Endothelial cell of umbilical vein (primary cell): Measurements from ENCODE around the gene NEBL. TPM values are rescaled to one million over a fixed set of nuclear protein-coding genes. Genes with fewer than 3 reads are reported as not detected.

Source experiments
- BruUV-seq: library from RNA; stranded (reverse); fragments of 400-500 nt; replicated peaks from 2 replicates; lab custom pipeline; 2021; lab: Mats Ljungman, UMichigan
- CTCF ChIA-PET: fragments of 300-600, 350-600 bp; sonication (Branson Sonifier 250); formaldehyde crosslinking; loops from one replicate; lab custom pipeline; 2021; ENCODE audit warnings: antibody characterized with exemption, inconsistent platforms; lab: Charles Lee
- POLR2A ChIA-PET: fragments of 300-600, 350-600 bp; sonication (Branson Sonifier 250); formaldehyde crosslinking; loops from one replicate; lab custom pipeline; 2021; ENCODE audit warnings: antibody characterized with exemption, inconsistent platforms; lab: Charles Lee
- DNase-seq: peaks from one replicate; pipeline ENCODE4 v3.0.0-alpha.2; 2011; ENCODE audit warnings: low read depth, low spot score
- FAIRE-seq: peaks from 2 replicates; lab custom pipeline; 2011; peaks lifted over from hg19 to GRCh38; lab: Jason Lieb, UNC
- H2AFZ ChIP-seq: 2 replicates; pipeline ENCODE4 v1.6.0; 2012; ENCODE audit warnings: low read depth, low read length, control low read depth, inconsistent platforms
- H3K27ac ChIP-seq: 2 replicates; pipeline ENCODE4 v1.5.1; 2011; ENCODE audit warnings: low read depth, mild to moderate bottlenecking, control low read depth, low read length, moderate library complexity; ENCODE audit not compliant: insufficient read depth
- H3K27me3 ChIP-seq, 2 experiments: 2 replicates each; pipeline versions ENCODE4 v1.6.0 to v1.6.1; 2011; ENCODE audit warnings: low read length in 2 of 2, mixed read lengths in 1 of 2; ENCODE audit not compliant: control insufficient read depth in 2 of 2, insufficient read depth in 2 of 2
- H3K36me3 ChIP-seq, 2 experiments: 2 replicates in 1 of 2; 3 replicates in 1 of 2; pipeline ENCODE4 v1.5.1; 2011; ENCODE audit warnings: low read length in 2 of 2, mild to moderate bottlenecking in 1 of 2, moderate library complexity in 1 of 2; ENCODE audit not compliant: control insufficient read depth in 2 of 2, insufficient read depth in 2 of 2; ENCODE audit errors: extremely low read depth in 1 of 2
- H3K4me1 ChIP-seq: 3 replicates; pipeline ENCODE4 v1.5.1; 2011; ENCODE audit warnings: mild to moderate bottlenecking, low read length; ENCODE audit not compliant: control insufficient read depth, insufficient read depth; ENCODE audit errors: extremely low read depth
- H3K4me2 ChIP-seq: 2 replicates; pipeline ENCODE4 v1.6.1; 2011; ENCODE audit warnings: low read length, control low read depth, mixed read lengths; ENCODE audit not compliant: insufficient read depth
- H3K4me3 ChIP-seq, 3 experiments: fragments of 200-600 bp in 1 of 3; sonication (generic), shearing (Covaris generic) in 1 of 3; replicated peaks in 1 of 3; 2 replicates each; pipeline ENCODE4 v1.5.1; 2011 to 2016; ENCODE audit warnings: control low read depth in 3 of 3, low read length in 3 of 3, mild to moderate bottlenecking in 2 of 3, inconsistent platforms in 1 of 3, low read depth in 1 of 3, moderate library complexity in 1 of 3; ENCODE audit not compliant: insufficient read depth in 1 of 3
- H3K79me2 ChIP-seq: 2 replicates; pipeline ENCODE4 v1.6.0; 2012; ENCODE audit warnings: low read length, inconsistent platforms; ENCODE audit not compliant: control insufficient read depth, insufficient read depth
- H3K9ac ChIP-seq: replicated peaks from 2 replicates; pipeline ENCODE3; 2011; ENCODE audit warnings: low read length, control low read depth; ENCODE audit not compliant: insufficient read depth; ENCODE audit errors: extremely low read depth
- H3K9me1 ChIP-seq: replicated peaks from 3 replicates; pipeline ENCODE4 v1.6.0; 2011; ENCODE audit warnings: mild to moderate bottlenecking, low read length; ENCODE audit not compliant: control insufficient read depth, insufficient read depth; ENCODE audit errors: extremely low read depth
- H3K9me3 ChIP-seq: replicated peaks from 2 replicates; pipeline ENCODE4 v1.5.1; 2012; ENCODE audit warnings: low read length, inconsistent platforms; ENCODE audit not compliant: control insufficient read depth, insufficient read depth
- H4K20me1 ChIP-seq: replicated peaks from 2 replicates; pipeline ENCODE3; 2011; ENCODE audit warnings: mild to moderate bottlenecking, low read length; ENCODE audit not compliant: control insufficient read depth, insufficient read depth; ENCODE audit errors: extremely low read depth
- EZH2 ChIP-seq: IDR thresholded peaks from 2 replicates; pipeline ENCODE4 v1.6.1; 2012; ENCODE audit warnings: borderline replicate concordance, low read depth, mild to moderate bottlenecking, moderate library complexity, low read length, inconsistent platforms; ENCODE audit not compliant: severe bottlenecking
- FOS ChIP-seq: IDR thresholded peaks from 2 replicates; pipeline ENCODE4 v1.6.1; 2011; ENCODE audit warnings: mild to moderate bottlenecking, low read length, moderate library complexity, borderline replicate concordance; ENCODE audit not compliant: insufficient read depth
- GATA2 ChIP-seq: IDR thresholded peaks from 2 replicates; pipeline ENCODE4 v1.7.0; 2011; ENCODE audit warnings: low read depth, mild to moderate bottlenecking, moderate library complexity, mixed read lengths, low read length; ENCODE audit not compliant: insufficient read length, insufficient read depth
- JUN ChIP-seq: IDR thresholded peaks from 2 replicates; pipeline ENCODE4 v1.6.1; 2011; ENCODE audit warnings: borderline replicate concordance, low read depth; ENCODE audit not compliant: insufficient read length, insufficient read depth
- MYC ChIP-seq: IDR thresholded peaks from one replicate; pipeline ENCODE4 v1.6.1; 2011; ENCODE audit warnings: mild to moderate bottlenecking, low read depth, low read length
- POLR2A ChIP-seq: IDR thresholded peaks from 2 replicates; pipeline ENCODE4 v1.6.1; 2012; ENCODE audit warnings: low read depth, mild to moderate bottlenecking, control low read depth, low read length
- POLR2AphosphoS5 ChIP-seq: IDR thresholded peaks from 2 replicates; pipeline ENCODE4 v1.6.1; 2012; ENCODE audit warnings: low read depth, mild to moderate bottlenecking, control low read depth, low read length, moderate library complexity; ENCODE audit not compliant: insufficient read depth
- dilution Hi-C: fragments of 300-500 bp; cut with MboI; formaldehyde crosslinking; loops from one replicate; pipeline ENCODE4 v1.15.0; 2019; ENCODE audit warnings: low sequenced_read_pairs; ENCODE audit not compliant: extremely low pct_ligation_motif_present
- intact Hi-C: fragments of 100-400 bp; cut with micrococcal nuclease; formaldehyde crosslinking; loops from one replicate; pipeline ENCODE4 v1.10.0; 2022
- polyA plus RNA-seq, 4 experiments: library from polyadenylated mRNA; depleted of rRNA in 3 of 4; stranded (reverse) in 3 of 4; unstranded in 1 of 4; fragments of >200 nt; gene quantifications; 2 replicates each; pipeline versions ENCODE4 v1.2.1 to v1.2.3, GENCODE V29; 2011 to 2012; ENCODE audit warnings: missing spikeins in 1 of 4
- total RNA-seq: library from RNA; stranded (reverse); gene quantifications from 2 replicates; pipeline ENCODE4 v1.2.3, GENCODE V29; 2021
- TF ChIP-seq, protein P1 (sequence below): IDR thresholded peaks from 2 replicates; pipeline ENCODE4 v1.6.1; 2011; ENCODE audit not compliant: insufficient read depth, insufficient read length
- TF ChIP-seq, protein P2 (sequence below), 2 donors: IDR thresholded peaks; 1 replicate in 1 of 2; 2 replicates in 1 of 2; pipeline ENCODE4 v1.5.1; 2011; ENCODE audit warnings: low read length in 2 of 2, mild to moderate bottlenecking in 2 of 2, moderate library complexity in 2 of 2, control low read depth in 1 of 2, inconsistent platforms in 1 of 2, low read depth in 1 of 2; ENCODE audit not compliant: insufficient read depth in 1 of 2; ENCODE audit errors: extremely low read depth in 1 of 2

The NEBL gene
- total and polyA plus RNA-seq, 2 donors (not counting 3 experiments of a cell fraction or from before 2014, with no cell fraction given), result 0.17 to 0.66 TPM

DNA sequence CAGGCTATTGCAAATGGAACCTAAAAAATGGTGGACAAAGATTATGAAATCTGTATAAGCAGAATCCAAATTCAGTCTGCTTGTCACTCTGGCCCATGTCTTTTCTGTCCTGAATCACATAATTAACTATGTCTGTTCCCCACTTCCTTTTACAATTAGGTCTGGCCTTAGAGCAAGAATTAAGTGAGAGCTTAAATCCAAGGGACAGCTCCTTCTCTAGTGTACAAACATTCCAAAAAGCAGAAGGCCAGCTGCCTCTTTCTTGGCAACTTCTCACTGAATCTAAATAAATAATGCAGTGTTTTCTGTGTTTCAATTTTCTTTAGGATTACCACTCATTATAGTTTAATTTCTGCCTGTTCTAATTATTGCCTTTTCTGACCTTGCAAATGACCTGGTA lies 39.3 kb upstream of the NEBL start:
- H3K27me3 ChIP-seq, result no peaks in the 10 kb centered on the region
- DNase-seq (no peak), FAIRE-seq (no peak)
- ChIA-PET POLR2A (no interaction called here), CTCF (interaction anchor here (1.0 to 2.0 kb wide), 2 partner anchors 9 to 10 kb away, joined by 3 to 5 read pairs; no protein-coding TSS in a partner anchor)
- H3K79me2 ChIP-seq, result no peaks in the 10 kb centered on the region
- H4K20me1 ChIP-seq, result no peaks in the 10 kb centered on the region
- H3K4me1 ChIP-seq, result no peaks in the 10 kb centered on the region
- no peak overlapping the region for H3K4me3 ChIP-seq
- no peaks in the 10 kb centered on the region for H3K36me3 ChIP-seq
- no peaks in the 10 kb centered on the region for H3K9me3 ChIP-seq
- intact Hi-C loops, result no loop called here
- no peak for TF ChIP-seq GATA2
- TF ChIP-seq, protein P1, sequence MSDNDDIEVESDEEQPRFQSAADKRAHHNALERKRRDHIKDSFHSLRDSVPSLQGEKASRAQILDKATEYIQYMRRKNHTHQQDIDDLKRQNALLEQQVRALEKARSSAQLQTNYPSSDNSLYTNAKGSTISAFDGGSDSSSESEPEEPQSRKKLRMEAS, result no peak
- no peak for TF ChIP-seq POLR2A
- TF ChIP-seq, protein P2, sequence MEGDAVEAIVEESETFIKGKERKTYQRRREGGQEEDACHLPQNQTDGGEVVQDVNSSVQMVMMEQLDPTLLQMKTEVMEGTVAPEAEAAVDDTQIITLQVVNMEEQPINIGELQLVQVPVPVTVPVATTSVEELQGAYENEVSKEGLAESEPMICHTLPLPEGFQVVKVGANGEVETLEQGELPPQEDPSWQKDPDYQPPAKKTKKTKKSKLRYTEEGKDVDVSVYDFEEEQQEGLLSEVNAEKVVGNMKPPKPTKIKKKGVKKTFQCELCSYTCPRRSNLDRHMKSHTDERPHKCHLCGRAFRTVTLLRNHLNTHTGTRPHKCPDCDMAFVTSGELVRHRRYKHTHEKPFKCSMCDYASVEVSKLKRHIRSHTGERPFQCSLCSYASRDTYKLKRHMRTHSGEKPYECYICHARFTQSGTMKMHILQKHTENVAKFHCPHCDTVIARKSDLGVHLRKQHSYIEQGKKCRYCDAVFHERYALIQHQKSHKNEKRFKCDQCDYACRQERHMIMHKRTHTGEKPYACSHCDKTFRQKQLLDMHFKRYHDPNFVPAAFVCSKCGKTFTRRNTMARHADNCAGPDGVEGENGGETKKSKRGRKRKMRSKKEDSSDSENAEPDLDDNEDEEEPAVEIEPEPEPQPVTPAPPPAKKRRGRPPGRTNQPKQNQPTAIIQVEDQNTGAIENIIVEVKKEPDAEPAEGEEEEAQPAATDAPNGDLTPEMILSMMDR (IDR thresholded peaks at IDR 0.05; ENCODE audit: extremely low read depth in 1 of 2, insufficient read depth in 1 of 2, low read depth in 1 of 2, low read length in 2 of 2), result no peak
- no peak for TF ChIP-seq EZH2
- TF ChIP-seq POLR2AphosphoS5, result no peak
- TF ChIP-seq MYC, result no peak
- TF ChIP-seq FOS, result no peak
- no peak for TF ChIP-seq JUN
- H2AFZ ChIP-seq, result no peak overlapping the region
- dilution Hi-C loops, result no loop called here
- no peaks in the 10 kb centered on the region for H3K9me1 ChIP-seq
- no peak overlapping the region for H3K4me2 ChIP-seq
- BruUV-seq, result no TSS peak
- no peak overlapping the region for H3K27ac ChIP-seq
- no peak overlapping the region for H3K9ac ChIP-seq
